ENCODE measurements around the gene KCMF1.
A peak's percentile ranks its signal among the peaks of the same experiment; 100 is the strongest.

KCMF1 gene

GRCh38 chr2:85061896-85062295, 90.9 kb downstream of the KCMF1 start:
- peaks cover 3% of the 10 kb centered on the region for H3K36me3 Mint-ChIP-seq (ENCODE audit: low read depth)

GRCh38 chr2:85062565-85062964, 91.6 kb downstream of the KCMF1 start:
- TF ChIP-seq CTCF (IDR thresholded peaks at IDR 0.05; ENCODE audit: unreplicated experiment in 3 of 3): no peak
- H3K27ac Mint-ChIP-seq: no peak overlapping the region
- no peaks in the 10 kb centered on the region for H3K9me3 Mint-ChIP-seq
- peaks cover 3% of the 10 kb centered on the region for H3K36me3 Mint-ChIP-seq (ENCODE audit: low read depth)
- peaks cover 20% of the 10 kb centered on the region for H3K27me3 Mint-ChIP-seq (ENCODE audit: low read depth)
- peaks cover 60% of the 10 kb centered on the region for H3K4me1 Mint-ChIP-seq
- no peak overlapping the region for H3K4me3 Mint-ChIP-seq

More at GRCh38 chr2:85061896-85062295, 90.9 kb downstream of the KCMF1 start:
- Mint-ChIP-seq H3K4me3 (no peak overlapping the region), H3K4me1 (peaks cover 53% of the 10 kb centered on the region), H3K9me3 (no peaks in the 10 kb centered on the region), H3K27ac (peak overlapping the region in 1 of 3 experiments; percentile 7), H3K27me3 (ENCODE audit: low read depth) (peaks cover 16% of the 10 kb centered on the region)
- no peak for TF ChIP-seq CTCF (IDR thresholded peaks at IDR 0.05; ENCODE audit: unreplicated experiment in 3 of 3)

GRCh38 chr2:85063981-85064599, 93.1 kb downstream of the KCMF1 start:
- peak overlapping the region in 2 of 3 experiments; percentile 1 to 24 for H3K4me3 Mint-ChIP-seq

GRCh38 chr2:85064927-85065577, 94.1 kb downstream of the KCMF1 start:
- peaks cover 3% of the 10 kb centered on the region for H3K36me3 Mint-ChIP-seq (ENCODE audit: low read depth)
- no peaks in the 10 kb centered on the region for H3K9me3 Mint-ChIP-seq
- peaks cover 56% of the 10 kb centered on the region for H3K4me1 Mint-ChIP-seq
- TF ChIP-seq CTCF (IDR thresholded peaks at IDR 0.05; ENCODE audit: unreplicated experiment in 3 of 3): no peak
- H3K27ac Mint-ChIP-seq: peak overlapping the region; percentile 33 to 80 (median 58)
- H3K4me3 Mint-ChIP-seq: peak overlapping the region in 1 of 3 experiments; percentile 32
- peaks cover 20% of the 10 kb centered on the region for H3K27me3 Mint-ChIP-seq (ENCODE audit: low read depth)

More at GRCh38 chr2:85063981-85064599, 93.1 kb downstream of the KCMF1 start:
- Mint-ChIP-seq H3K9me3 (no peaks in the 10 kb centered on the region), H3K4me1 (peaks cover 56% of the 10 kb centered on the region), H3K27ac (peak overlapping the region in 2 of 3 experiments; percentile 82 to 92), H3K36me3 (ENCODE audit: low read depth) (peaks cover 3% of the 10 kb centered on the region), H3K27me3 (ENCODE audit: low read depth) (peaks cover 20% of the 10 kb centered on the region)
- TF ChIP-seq CTCF (IDR thresholded peaks at IDR 0.05; ENCODE audit: unreplicated experiment in 3 of 3): no peak

GRCh38 chr2:85066006-85066740, 95.2 kb downstream of the KCMF1 start:
- Mint-ChIP-seq H3K9me3 (no peaks in the 10 kb centered on the region), H3K4me1 (peaks cover 55% of the 10 kb centered on the region), H3K27ac (peak overlapping the region; percentile 33 to 80 (median 58)), H3K36me3 (ENCODE audit: low read depth) (peaks cover 3% of the 10 kb centered on the region), H3K4me3 (peak overlapping the region in 1 of 3 experiments; percentile 42), H3K27me3 (ENCODE audit: low read depth) (peaks cover 20% of the 10 kb centered on the region)
- no peak for TF ChIP-seq CTCF (IDR thresholded peaks at IDR 0.05; ENCODE audit: unreplicated experiment in 3 of 3)
